Fibroblast of mammary gland (primary cell): ENCODE data around the gene BEND5.

Experiments used
- DNase-seq: peaks from one replicate; pipeline ENCODE4 v3.0.0-alpha.2; 2010; ENCODE audit warnings: low read depth
- H3K4me3 ChIP-seq: 2 replicates; pipeline ENCODE4 v1.5.1; 2011; ENCODE audit warnings: low read depth, mild to moderate bottlenecking, low read length, moderate library complexity; ENCODE audit not compliant: control insufficient read depth
- TF ChIP-seq, protein P1 (sequence below): conservative IDR thresholded peaks from 2 replicates; pipeline ENCODE4 v1.5.1; 2011; ENCODE audit warnings: low read depth, low read length, inconsistent platforms; ENCODE audit not compliant: control insufficient read depth, insufficient read depth

The BEND5 gene

GRCh38 chr1:48728584-48728983 lies 48.1 kb downstream of the BEND5 start:
- TF ChIP-seq, protein P1, sequence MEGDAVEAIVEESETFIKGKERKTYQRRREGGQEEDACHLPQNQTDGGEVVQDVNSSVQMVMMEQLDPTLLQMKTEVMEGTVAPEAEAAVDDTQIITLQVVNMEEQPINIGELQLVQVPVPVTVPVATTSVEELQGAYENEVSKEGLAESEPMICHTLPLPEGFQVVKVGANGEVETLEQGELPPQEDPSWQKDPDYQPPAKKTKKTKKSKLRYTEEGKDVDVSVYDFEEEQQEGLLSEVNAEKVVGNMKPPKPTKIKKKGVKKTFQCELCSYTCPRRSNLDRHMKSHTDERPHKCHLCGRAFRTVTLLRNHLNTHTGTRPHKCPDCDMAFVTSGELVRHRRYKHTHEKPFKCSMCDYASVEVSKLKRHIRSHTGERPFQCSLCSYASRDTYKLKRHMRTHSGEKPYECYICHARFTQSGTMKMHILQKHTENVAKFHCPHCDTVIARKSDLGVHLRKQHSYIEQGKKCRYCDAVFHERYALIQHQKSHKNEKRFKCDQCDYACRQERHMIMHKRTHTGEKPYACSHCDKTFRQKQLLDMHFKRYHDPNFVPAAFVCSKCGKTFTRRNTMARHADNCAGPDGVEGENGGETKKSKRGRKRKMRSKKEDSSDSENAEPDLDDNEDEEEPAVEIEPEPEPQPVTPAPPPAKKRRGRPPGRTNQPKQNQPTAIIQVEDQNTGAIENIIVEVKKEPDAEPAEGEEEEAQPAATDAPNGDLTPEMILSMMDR, result no peak
- DNase-seq, result no peak
- no peak overlapping the region for H3K4me3 ChIP-seq

DNA sequence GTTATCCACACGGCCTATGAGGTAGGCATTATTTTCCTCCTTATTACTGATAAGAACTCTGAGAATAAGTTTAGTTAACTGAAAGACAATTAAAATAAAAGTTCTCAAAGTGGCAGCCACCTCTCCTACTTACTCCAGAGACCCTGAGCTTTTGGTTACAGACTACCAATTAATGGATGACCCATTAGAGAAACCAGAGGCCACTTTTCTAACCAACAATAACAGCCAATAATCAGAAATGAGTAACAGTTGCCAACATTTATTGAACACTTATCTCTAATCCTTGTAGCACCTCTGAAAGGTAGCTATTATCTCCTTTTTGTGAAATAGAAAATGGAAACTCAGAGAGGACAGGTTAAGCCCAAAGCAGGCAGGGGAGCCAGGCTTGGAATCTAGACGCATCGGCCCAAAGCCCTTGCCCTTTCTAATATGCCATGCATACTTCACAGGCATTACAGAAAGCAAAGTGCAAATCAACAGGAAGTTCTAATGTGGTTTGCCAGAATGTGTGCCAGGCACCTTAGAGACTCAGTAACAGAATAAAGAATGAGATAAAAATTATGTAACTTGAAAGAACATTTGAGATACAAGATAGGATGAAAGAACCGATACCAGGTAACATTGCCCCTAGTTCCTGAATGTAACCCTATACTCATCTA lies 50.0 kb downstream of the BEND5 start:
- DNase-seq, result no peak
- TF ChIP-seq, protein P1, result no peak
- H3K4me3 ChIP-seq, result no peak overlapping the region

DNA sequence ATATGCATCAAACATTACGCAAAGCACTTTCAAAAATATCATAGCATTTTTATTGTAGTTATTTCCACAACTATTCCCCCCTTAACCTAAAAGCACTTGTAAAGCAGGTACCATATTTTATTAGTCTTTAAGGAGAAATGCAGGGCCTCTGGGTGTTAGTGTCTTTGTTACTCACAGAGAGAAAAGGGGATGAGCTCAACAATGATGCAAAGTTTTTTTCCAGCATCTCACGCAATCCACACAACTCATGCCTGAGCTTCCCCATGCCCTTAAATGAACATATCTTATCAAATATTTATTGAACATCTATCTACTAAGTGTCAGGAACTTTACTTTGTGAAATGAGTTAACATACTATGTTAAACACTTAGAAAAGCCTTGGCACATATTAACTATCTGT lies 50.6 kb downstream of the BEND5 start:
- TF ChIP-seq, protein P1, result no peak
- DNase-seq, result no peak
- no peak overlapping the region for H3K4me3 ChIP-seq

DNA sequence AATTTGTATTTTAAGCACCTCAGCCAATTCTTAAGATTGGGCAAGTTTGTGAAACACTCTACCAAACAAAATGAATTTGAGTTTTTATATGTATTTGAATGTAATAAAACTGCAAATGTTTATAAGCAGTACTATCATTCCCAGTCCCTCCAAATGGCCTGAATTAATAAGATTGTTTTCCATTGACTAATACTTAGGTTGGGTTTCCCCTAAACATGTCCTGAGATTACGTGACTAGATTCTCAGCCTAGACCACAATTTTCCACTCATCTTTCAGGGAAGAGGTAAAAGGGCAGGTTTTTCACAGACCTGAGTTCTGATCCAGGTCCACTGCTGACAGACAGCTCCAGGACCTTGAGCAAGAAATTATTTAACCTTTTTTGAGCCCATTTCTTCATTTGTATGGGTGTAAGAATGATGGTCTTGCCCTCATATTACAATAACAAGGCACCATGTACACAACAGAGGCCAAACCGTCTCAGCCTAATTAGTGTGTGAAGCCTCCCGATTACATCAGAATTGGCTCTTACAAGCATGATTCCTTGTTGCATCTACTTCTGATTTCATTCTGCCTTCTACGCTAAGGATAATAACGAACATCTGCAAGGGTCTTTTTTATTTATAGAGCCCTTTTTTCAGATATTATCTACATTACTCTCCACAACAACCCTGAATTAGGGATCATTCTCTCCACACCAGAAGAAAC lies 51.2 kb downstream of the BEND5 start:
- peak; percentile 4 for DNase-seq
- TF ChIP-seq, protein P1, result no peak
- H3K4me3 ChIP-seq, result no peak overlapping the region

DNA sequence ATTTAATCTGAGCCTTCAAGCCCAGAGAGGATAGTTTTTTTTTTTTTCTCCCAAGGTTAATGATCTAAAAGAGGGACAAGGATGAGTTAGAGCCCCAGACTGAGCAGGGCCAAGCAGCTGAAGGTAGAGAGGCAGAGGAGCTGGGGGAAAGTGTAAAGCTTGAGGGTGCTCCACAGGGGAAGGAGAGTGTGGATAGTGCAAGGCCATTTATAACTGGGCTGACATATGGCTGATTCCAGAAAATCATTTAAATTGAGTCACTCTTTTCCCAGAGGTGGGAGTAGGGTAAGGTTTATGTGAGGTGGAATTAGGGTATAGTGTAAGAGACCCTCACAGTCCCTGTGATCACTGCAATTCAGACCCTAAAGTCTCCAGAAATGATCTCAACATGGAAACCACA lies 55.8 kb downstream of the BEND5 start:
- no peak overlapping the region for H3K4me3 ChIP-seq
- DNase-seq, result no peak
- TF ChIP-seq, protein P1, result no peak

- no peak overlapping the region for H3K4me3 ChIP-seq
- no peak for DNase-seq
- TF ChIP-seq, protein P1, result no peak
These were observed 58.0 kb downstream of the BEND5 start for GRCh38 chr1:48718705-48719104.
